HL-60 (cell line): ENCODE measurements around the gene SLC5A4.

Experiments
- CTCF ChIP-seq: IDR thresholded peaks from one replicate; pipeline ENCODE4 v1.5.1; 2011; ENCODE audit warnings: low read length, control low read depth, inconsistent platforms; ENCODE audit not compliant: insufficient read depth
- POLR2AphosphoS5 ChIP-seq: IDR thresholded peaks from 2 replicates; pipeline ENCODE4 v1.6.1; 2012; ENCODE audit warnings: low read depth

DNA sequence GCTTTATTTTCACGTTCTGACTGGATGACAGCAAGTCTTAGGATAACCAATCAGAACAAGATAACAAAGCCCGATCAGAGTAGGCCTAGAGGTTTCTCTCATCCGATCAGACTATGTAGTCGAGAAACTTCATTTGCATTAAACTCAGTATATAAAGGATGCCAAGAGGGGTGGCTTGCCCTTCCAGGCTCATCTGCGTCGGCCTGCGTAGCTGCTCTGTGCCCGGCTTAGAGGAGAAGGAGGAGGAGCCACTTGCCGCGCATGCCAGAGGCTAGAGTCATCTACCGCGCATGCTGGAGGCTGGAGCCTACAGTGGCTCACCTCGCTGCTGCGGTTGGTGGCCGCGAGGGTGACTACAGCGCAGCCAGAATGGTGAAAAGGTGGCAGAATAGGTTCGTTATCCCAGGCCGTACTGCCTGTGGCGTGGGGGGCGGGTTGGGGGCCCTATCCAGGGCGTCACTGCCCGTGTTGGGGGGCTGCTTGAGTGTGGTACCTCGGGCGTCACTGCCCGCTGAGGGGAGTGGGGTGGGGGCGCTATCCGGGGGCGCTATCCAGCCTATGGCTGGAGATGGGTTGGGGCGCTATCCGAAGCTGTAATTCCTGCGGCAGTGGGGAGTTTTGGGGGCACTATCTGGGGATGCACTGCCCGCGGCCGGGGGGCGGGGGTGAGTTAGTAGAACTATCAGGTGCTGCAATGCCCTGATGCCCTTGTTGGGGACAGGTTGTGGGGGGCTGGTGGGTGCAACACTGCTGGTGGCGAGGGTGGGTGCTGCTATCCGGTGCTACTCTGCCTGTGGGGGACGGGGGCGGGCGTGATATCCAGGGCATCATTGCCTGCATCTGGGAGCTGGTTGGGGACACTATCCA is 50.1 kb downstream of the SLC5A4 start, which contains the start of gene RFPL2:
- TF ChIP-seq CTCF (no peak), POLR2AphosphoS5 (no peak)
